Upper lobe of left lung (tissue), 6 donors: ENCODE measurements around the gene AOX1. TPM values are rescaled to one million over a fixed set of nuclear protein-coding genes. Genes with fewer than 3 reads are reported as not detected.

Experiments used
- ATAC-seq, 2 donors: fragments of 200-7000 bp; cut with Tn5 transposase; one replicate each; pipeline ENCODE4 v1.9.1; 2022; ENCODE audit warnings: mild to moderate bottlenecking in 2 of 2, moderate library complexity in 2 of 2; ENCODE audit not compliant: low FRiP score in 2 of 2
- DNase-seq, 2 donors: peaks; one replicate each; pipeline ENCODE4 v3.0.0-alpha.2; 2019 to 2020
- H3K27ac ChIP-seq, 4 donors: fragments of 200-600 bp; sonication (generic); one replicate each; pipeline ENCODE4 v1.5.1; 2016 to 2019
- H3K27me3 ChIP-seq, 4 donors: fragments of 200-600 bp; sonication (generic); one replicate each; pipeline ENCODE4 v1.5.1; 2017 to 2019
- H3K36me3 ChIP-seq, 4 donors: fragments of 200-600 bp; sonication (generic); one replicate each; pipeline ENCODE4 v1.5.1; 2016 to 2019
- H3K4me1 ChIP-seq, 4 donors: fragments of 200-600 bp; sonication (generic); one replicate each; pipeline ENCODE4 v1.5.1; 2018 to 2019
- H3K4me3 ChIP-seq, 4 donors: fragments of 200-600 bp; sonication (generic); one replicate each; pipeline ENCODE4 v1.5.1; 2017 to 2019; ENCODE audit warnings: mild to moderate bottlenecking in 2 of 4, moderate library complexity in 1 of 4
- H3K9me3 ChIP-seq, 4 donors: fragments of 200-600 bp; sonication (generic); one replicate each; pipeline ENCODE4 v1.5.1; 2018 to 2019
- CTCF ChIP-seq, 6 experiments: fragments of 450-650 bp in 4 of 6; fragments of 200-600 bp in 2 of 6; sonication (generic) in 2 of 6; IDR thresholded peaks; one replicate each; pipeline ENCODE4 v1.5.1; 2016 to 2019; ENCODE audit warnings: antibody characterized with exemption in 6 of 6
- EP300 ChIP-seq, 4 donors: sonication (generic); formaldehyde crosslinking; IDR thresholded peaks; one replicate each; pipeline ENCODE4 v1.5.1; 2017; ENCODE audit warnings: antibody characterized with exemption in 4 of 4, control low read depth in 2 of 4
- POLR2A ChIP-seq, 4 donors: fragments of 450-650 bp; IDR thresholded peaks; one replicate each; pipeline ENCODE4 v1.5.1; 2016 to 2017; ENCODE audit warnings: antibody characterized with exemption in 4 of 4, mild to moderate bottlenecking in 2 of 4
- POLR2AphosphoS5 ChIP-seq, 2 donors: sonication (generic); formaldehyde crosslinking; IDR thresholded peaks; one replicate each; pipeline ENCODE4 v1.5.1; 2017; ENCODE audit warnings: antibody characterized with exemption in 2 of 2
- WGBS, 2 donors: methylation state at CpG; one replicate each; pipeline ENCODE4 v1.1.5; 2017 to 2018; 5-methylcytosine and 5-hydroxymethylcytosine counted together
- total RNA-seq, 6 donors: library from RNA; depleted of rRNA in 4 of 6; stranded (reverse); fragments of >200 nt in 4 of 6; gene quantifications; one replicate each; pipeline versions ENCODE4 v1.1.0 to v1.2.1, GENCODE V29; 2016 to 2021
- donor health status: DM: no; HTN: no; CAD: no; lungs with moderate emphysema.
- donor health status: DM: no; HTN: yes; CAD: no; lungs with severe emphysema.

AOX1 gene
- total RNA-seq, 6 donors from 2014 or later, result 8.7 to 49.0 (median 27.5) TPM

- H3K27me3 ChIP-seq, result no peaks in the 10 kb centered on the region
- H3K9me3 ChIP-seq, result no peaks in the 10 kb centered on the region
- H3K27ac ChIP-seq, result no peak overlapping the region
- DNase-seq (no peak), ATAC-seq (no peak)
- no peak overlapping the region for H3K4me3 ChIP-seq
- H3K36me3 ChIP-seq, result no peaks in the 10 kb centered on the region
- no peaks in the 10 kb centered on the region for H3K4me1 ChIP-seq
- WGBS, 2 donors, result 46 to 53% methylated on average over 2 of the region's 2 CpGs
- TF ChIP-seq POLR2AphosphoS5 (IDR thresholded peaks at IDR 0.05) (no peak), CTCF (IDR thresholded peaks at IDR 0.05) (no peak), POLR2A (IDR thresholded peaks at IDR 0.05) (no peak), EP300 (IDR thresholded peaks at IDR 0.05) (no peak)
Measured at GRCh38 chr2:200687922-200688920, 102.4 kb downstream of the AOX1 start.

- no peak overlapping the region for H3K4me3 ChIP-seq
- H3K36me3 ChIP-seq, result no peaks in the 10 kb centered on the region
- H3K4me1 ChIP-seq, result no peaks in the 10 kb centered on the region
- no peaks in the 10 kb centered on the region for H3K27me3 ChIP-seq
- no peak for DNase-seq
- TF ChIP-seq EP300 (IDR thresholded peaks at IDR 0.05) (no peak), POLR2AphosphoS5 (IDR thresholded peaks at IDR 0.05) (no peak), POLR2A (IDR thresholded peaks at IDR 0.05) (no peak), CTCF (IDR thresholded peaks at IDR 0.05) (no peak)
- H3K27ac ChIP-seq, result no peak overlapping the region
- H3K9me3 ChIP-seq, result no peaks in the 10 kb centered on the region
- 70 to 72% methylated on average over 3 of the region's 3 CpGs for WGBS, 2 donors
- ATAC-seq, result peak in 1 of 2 donors; percentile 41
Measured at GRCh38 chr2:200689115-200689514, 103.3 kb downstream of the AOX1 start.

GRCh38 chr2:200693836-200694470, 108.1 kb downstream of the AOX1 start:
- ATAC-seq, result no peak
- no peaks in the 10 kb centered on the region for H3K9me3 ChIP-seq
- no peaks in the 10 kb centered on the region for H3K27me3 ChIP-seq
- peaks cover 0 to 3% (median 0%) of the 10 kb centered on the region in 4 donors for H3K4me1 ChIP-seq
- WGBS, 2 donors, result 90 to 98% methylated on average over 4 of the region's 4 CpGs
- no peak for DNase-seq
- H3K27ac ChIP-seq, result no peak overlapping the region
- no peaks in the 10 kb centered on the region for H3K36me3 ChIP-seq
- H3K4me3 ChIP-seq, result no peak overlapping the region
- TF ChIP-seq EP300 (IDR thresholded peaks at IDR 0.05) (no peak), POLR2AphosphoS5 (IDR thresholded peaks at IDR 0.05) (no peak), CTCF (IDR thresholded peaks at IDR 0.05) (no peak)

GRCh38 chr2:200695191-200695590, 109.4 kb downstream of the AOX1 start:
- TF ChIP-seq CTCF (IDR thresholded peaks at IDR 0.05), result no peak
- no peak for TF ChIP-seq POLR2A (IDR thresholded peaks at IDR 0.05)
- no peak for TF ChIP-seq EP300 (IDR thresholded peaks at IDR 0.05)
- no peak for TF ChIP-seq POLR2AphosphoS5 (IDR thresholded peaks at IDR 0.05)
- 19 to 48% methylated on average over 4 of the region's 4 CpGs for WGBS, 2 donors
- H3K27me3 ChIP-seq, result no peaks in the 10 kb centered on the region
- no peaks in the 10 kb centered on the region for H3K36me3 ChIP-seq
- ATAC-seq, result peak in 1 of 2 donors; percentile 73
- H3K4me3 ChIP-seq, result no peak overlapping the region
- DNase-seq, result peak in 1 of 2 donors; percentile 37
- no peaks in the 10 kb centered on the region for H3K9me3 ChIP-seq
- H3K4me1 ChIP-seq, result peaks cover 0 to 3% (median 0%) of the 10 kb centered on the region in 4 donors
- H3K27ac ChIP-seq, result no peak overlapping the region
